Effector memory CD8-positive, alpha-beta T cell (primary cell): ENCODE data around the gene CTAGE9.
A peak's percentile ranks its signal among the peaks of the same experiment; 100 is the strongest.
"Not testable (repeated sequence)": the region's sequence is repeated elsewhere in the genome, so short reads cannot be mapped to it uniquely, and the experiment has no call there.

ENCODE experiments used
- ATAC-seq: fragments of 150-1000 bp; cut with Tn5 transposase; replicated peaks from 2 replicates; pipeline ENCODE4 v1.10.0; 2021; ENCODE audit warnings: mild to moderate bottlenecking, moderate library complexity
- DNase-seq, 3 experiments: peaks; one replicate each; pipeline ENCODE4 v3.0.0; 2021
- H3K27ac Mint-ChIP-seq, 2 donors: one replicate each; pipeline ENCODE4 v1.8.0; 2022; ENCODE audit warnings: mild to moderate bottlenecking in 2 of 2, mixed read lengths in 2 of 2, moderate library complexity in 2 of 2
- H3K27me3 Mint-ChIP-seq, 2 donors: one replicate each; pipeline ENCODE4 v1.8.0; 2022; ENCODE audit warnings: mixed read lengths in 2 of 2
- H3K36me3 Mint-ChIP-seq: one replicate; pipeline ENCODE4 v1.8.0; 2022; ENCODE audit warnings: mild to moderate bottlenecking, moderate library complexity, mixed read lengths; ENCODE audit not compliant: insufficient read depth
- H3K4me1 Mint-ChIP-seq, 2 donors: one replicate each; pipeline ENCODE4 v1.8.0; 2022; ENCODE audit warnings: low read depth in 2 of 2, mixed read lengths in 2 of 2
- H3K4me3 Mint-ChIP-seq, 2 donors: one replicate each; pipeline ENCODE4 v1.8.0; 2022; ENCODE audit warnings: mild to moderate bottlenecking in 2 of 2, mixed read lengths in 2 of 2, moderate library complexity in 2 of 2
- H3K9me3 Mint-ChIP-seq, 2 donors: one replicate each; pipeline ENCODE4 v1.8.0; 2022; ENCODE audit warnings: mixed read lengths in 2 of 2

CTAGE9 gene

GRCh38 chr6:131717836-131718542, 7.2 kb upstream of the CTAGE9 start:
- no peak for DNase-seq
- no peaks in the 10 kb centered on the region for H3K4me1 Mint-ChIP-seq
- H3K36me3 Mint-ChIP-seq = no peaks in the 10 kb centered on the region
- no peak for ATAC-seq
- H3K4me3 Mint-ChIP-seq = no peak overlapping the region
- peaks cover 0 to 4% of the 10 kb centered on the region in 2 donors for H3K27me3 Mint-ChIP-seq
- no peaks in the 10 kb centered on the region for H3K9me3 Mint-ChIP-seq
- no peak overlapping the region for H3K27ac Mint-ChIP-seq

GRCh38 chr6:131715567-131715966, 4.8 kb upstream of the CTAGE9 start:
- not testable (repeated sequence) for ATAC-seq, H3K4me1 Mint-ChIP-seq, H3K9me3 Mint-ChIP-seq, H3K27ac Mint-ChIP-seq, H3K36me3 Mint-ChIP-seq, DNase-seq, H3K4me3 Mint-ChIP-seq, H3K27me3 Mint-ChIP-seq

DNA sequence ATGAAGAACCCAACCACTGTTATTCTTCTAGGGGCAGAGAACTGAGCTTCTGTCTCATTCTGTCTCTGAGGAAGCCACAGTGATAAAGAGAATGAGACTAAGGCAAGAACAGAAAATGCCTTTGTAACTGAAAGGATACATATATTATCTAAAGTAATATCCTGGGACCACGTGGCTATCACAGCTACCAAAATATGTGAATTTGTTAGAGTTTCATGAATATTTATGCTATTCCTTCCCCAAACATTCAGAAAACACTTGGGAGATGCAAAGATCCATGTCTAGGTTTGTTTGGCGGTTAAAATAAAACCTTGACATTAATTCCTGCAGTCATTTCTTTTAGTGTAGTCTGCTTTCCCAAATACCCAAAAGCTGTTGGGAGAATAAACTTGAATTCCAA, 6.9 kb downstream of the CTAGE9 start:
- not testable (repeated sequence) for H3K36me3 Mint-ChIP-seq, H3K9me3 Mint-ChIP-seq, DNase-seq, H3K27me3 Mint-ChIP-seq, H3K27ac Mint-ChIP-seq, H3K4me3 Mint-ChIP-seq, H3K4me1 Mint-ChIP-seq, ATAC-seq

- not testable (repeated sequence) for ATAC-seq, DNase-seq, H3K27me3 Mint-ChIP-seq, H3K9me3 Mint-ChIP-seq, H3K27ac Mint-ChIP-seq, H3K4me3 Mint-ChIP-seq, H3K36me3 Mint-ChIP-seq, H3K4me1 Mint-ChIP-seq
Observed at GRCh38 chr6:131700851-131701250, 10.0 kb downstream of the CTAGE9 start.

GRCh38 chr6:131696956-131697355, 13.9 kb downstream of the CTAGE9 start:
- H3K4me3 Mint-ChIP-seq = no peak overlapping the region
- DNase-seq = no peak
- H3K4me1 Mint-ChIP-seq = no peaks in the 10 kb centered on the region
- ATAC-seq = no peak
- no peaks in the 10 kb centered on the region for H3K27me3 Mint-ChIP-seq
- H3K36me3 Mint-ChIP-seq = no peaks in the 10 kb centered on the region
- no peaks in the 10 kb centered on the region for H3K9me3 Mint-ChIP-seq
- no peak overlapping the region for H3K27ac Mint-ChIP-seq

DNA sequence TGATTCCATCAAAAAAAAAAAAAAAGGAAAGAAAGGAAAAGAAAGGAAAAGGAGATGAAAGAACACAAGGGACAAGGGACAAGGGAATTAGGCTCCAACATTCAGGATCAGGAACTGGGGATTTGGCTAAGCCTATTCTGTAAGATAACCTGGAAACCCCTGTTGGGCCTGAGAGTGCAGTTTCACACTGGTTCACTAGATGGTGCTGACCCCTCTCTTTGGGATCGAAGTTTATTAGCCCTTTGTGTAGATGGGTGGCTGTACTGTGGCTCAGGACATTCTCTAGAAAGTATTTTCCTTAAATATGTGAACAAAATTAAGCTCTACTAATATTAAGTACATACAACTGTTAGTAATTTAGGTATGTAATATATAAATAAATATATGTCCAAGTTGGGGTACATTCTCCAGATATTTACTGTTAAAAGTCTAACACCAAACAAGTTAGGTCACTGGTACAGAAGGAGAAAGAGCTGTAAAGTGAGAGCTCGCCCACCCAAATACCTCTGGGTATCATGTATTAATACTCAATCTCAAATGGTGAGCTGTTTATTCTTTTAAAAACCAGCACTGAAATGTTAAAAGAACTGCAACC, 15.9 kb downstream of the CTAGE9 start:
- DNase-seq (peak; percentile 4 to 13 (median 5)), ATAC-seq (peak; percentile 59)
- Mint-ChIP-seq H3K27me3 (no peaks in the 10 kb centered on the region), H3K36me3 (no peaks in the 10 kb centered on the region), H3K4me3 (no peak overlapping the region), H3K4me1 (no peaks in the 10 kb centered on the region), H3K9me3 (no peaks in the 10 kb centered on the region), H3K27ac (peak overlapping the region in 1 of 2 donors; percentile 25)

- Mint-ChIP-seq H3K27me3 (no peaks in the 10 kb centered on the region), H3K36me3 (no peaks in the 10 kb centered on the region), H3K9me3 (no peaks in the 10 kb centered on the region), H3K4me3 (no peak overlapping the region), H3K4me1 (no peaks in the 10 kb centered on the region), H3K27ac (no peak overlapping the region)
- DNase-seq (no peak), ATAC-seq (no peak)
Observed at GRCh38 chr6:131693384-131693783, 17.4 kb downstream of the CTAGE9 start.

DNA sequence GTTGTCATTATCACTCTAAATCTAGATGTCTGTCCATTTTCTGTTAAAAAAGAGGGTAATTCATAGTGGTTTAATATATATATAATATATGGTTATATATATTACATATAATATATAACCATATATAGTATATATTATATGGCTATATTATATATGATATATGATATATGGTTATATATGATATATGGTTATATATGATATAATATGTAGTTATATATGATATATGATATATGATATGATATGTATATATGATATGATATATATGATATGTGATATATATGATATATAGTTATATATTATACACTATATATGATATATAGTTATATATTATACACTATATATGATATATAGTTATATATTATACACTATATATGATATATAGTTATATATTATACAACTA, 18.2 kb downstream of the CTAGE9 start:
- Mint-ChIP-seq H3K4me3 (no peak overlapping the region), H3K27ac (no peak overlapping the region), H3K36me3 (no peaks in the 10 kb centered on the region), H3K9me3 (no peaks in the 10 kb centered on the region), H3K4me1 (no peaks in the 10 kb centered on the region), H3K27me3 (no peaks in the 10 kb centered on the region)
- no peak for ATAC-seq
- DNase-seq = no peak

GRCh38 chr6:131692031-131692430, 18.8 kb downstream of the CTAGE9 start:
- no peaks in the 10 kb centered on the region for H3K9me3 Mint-ChIP-seq
- ATAC-seq (no peak), DNase-seq (no peak)
- H3K36me3 Mint-ChIP-seq = no peaks in the 10 kb centered on the region
- H3K4me3 Mint-ChIP-seq = no peak overlapping the region
- no peaks in the 10 kb centered on the region for H3K27me3 Mint-ChIP-seq
- no peaks in the 10 kb centered on the region for H3K4me1 Mint-ChIP-seq
- no peak overlapping the region for H3K27ac Mint-ChIP-seq

DNA sequence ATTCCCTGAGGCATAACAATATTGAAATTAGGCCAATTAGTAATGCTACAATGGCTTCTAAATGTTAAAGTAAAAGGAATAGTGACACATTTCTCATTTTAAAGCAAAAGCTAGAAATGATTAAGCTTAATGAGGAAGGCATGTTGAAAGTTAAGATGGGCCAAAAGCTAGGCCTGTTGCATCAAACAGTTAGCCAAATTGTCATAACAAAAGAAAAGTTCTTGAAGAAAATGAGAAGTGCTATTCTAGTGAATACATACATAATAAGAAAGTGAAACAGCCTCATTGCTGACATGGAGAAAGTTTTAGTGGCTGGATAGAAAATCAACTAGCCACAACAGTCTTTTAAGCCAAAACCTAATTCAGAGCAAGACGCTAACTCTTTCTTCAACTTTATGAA, 22.5 kb downstream of the CTAGE9 start:
- Mint-ChIP-seq H3K27ac (no peak overlapping the region), H3K9me3 (no peaks in the 10 kb centered on the region), H3K4me3 (no peak overlapping the region), H3K27me3 (no peaks in the 10 kb centered on the region), H3K36me3 (no peaks in the 10 kb centered on the region), H3K4me1 (no peaks in the 10 kb centered on the region)
- no peak for DNase-seq
- no peak for ATAC-seq

GRCh38 chr6:131687022-131687421, 23.8 kb downstream of the CTAGE9 start:
- ATAC-seq (no peak), DNase-seq (no peak)
- Mint-ChIP-seq H3K27me3 (no peaks in the 10 kb centered on the region), H3K4me1 (no peaks in the 10 kb centered on the region), H3K27ac (no peak overlapping the region), H3K9me3 (no peaks in the 10 kb centered on the region), H3K4me3 (no peak overlapping the region), H3K36me3 (no peaks in the 10 kb centered on the region)

- H3K9me3 Mint-ChIP-seq = no peaks in the 10 kb centered on the region
- DNase-seq (no peak), ATAC-seq (no peak)
- H3K4me3 Mint-ChIP-seq = no peak overlapping the region
- H3K27me3 Mint-ChIP-seq = no peaks in the 10 kb centered on the region
- H3K4me1 Mint-ChIP-seq = no peaks in the 10 kb centered on the region
- H3K27ac Mint-ChIP-seq = no peak overlapping the region
- H3K36me3 Mint-ChIP-seq = no peaks in the 10 kb centered on the region
Observed at GRCh38 chr6:131685266-131685780, 25.5 kb downstream of the CTAGE9 start.

DNA sequence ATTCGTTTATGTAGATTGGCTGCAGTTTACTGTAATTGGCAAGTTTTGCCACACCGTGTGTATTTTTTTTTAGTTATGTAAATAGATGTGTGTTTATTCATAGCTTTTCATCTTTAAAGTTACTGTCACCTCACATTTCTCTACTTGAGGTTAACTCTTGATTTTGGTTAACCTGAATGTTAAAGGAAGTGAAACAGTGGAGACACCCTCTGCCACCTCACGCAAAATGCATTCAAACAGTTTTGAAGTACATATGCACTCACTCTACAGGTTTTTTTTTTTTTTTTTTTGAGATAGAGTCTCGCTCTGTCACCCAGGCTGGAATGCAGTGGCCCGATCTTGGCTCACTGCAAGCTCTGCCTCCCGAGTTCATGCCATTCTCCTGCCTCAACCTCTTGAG, 27.3 kb downstream of the CTAGE9 start:
- H3K4me3 Mint-ChIP-seq = no peak overlapping the region
- H3K27me3 Mint-ChIP-seq = no peaks in the 10 kb centered on the region
- no peaks in the 10 kb centered on the region for H3K4me1 Mint-ChIP-seq
- no peaks in the 10 kb centered on the region for H3K9me3 Mint-ChIP-seq
- H3K27ac Mint-ChIP-seq = no peak overlapping the region
- DNase-seq (no peak), ATAC-seq (peak; percentile 22)
- no peaks in the 10 kb centered on the region for H3K36me3 Mint-ChIP-seq

DNA sequence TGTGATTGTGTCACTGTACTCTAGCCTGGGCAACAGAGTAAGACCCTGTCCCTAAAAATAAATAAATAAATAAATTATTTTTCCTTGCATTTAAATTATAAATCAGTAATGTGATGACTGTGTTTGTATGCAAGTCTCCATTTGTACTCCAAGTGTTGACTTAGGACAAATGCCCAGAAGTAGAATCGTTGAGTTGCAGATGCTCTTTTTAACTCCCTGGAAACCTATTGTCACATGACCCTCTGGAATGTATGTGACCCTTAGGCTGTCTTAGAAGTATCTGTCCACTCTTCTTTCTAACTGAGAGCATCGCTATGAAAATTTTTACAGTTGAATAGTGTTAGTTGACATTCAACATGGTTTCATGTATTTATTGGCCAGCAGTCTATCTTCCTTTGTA, 28.4 kb downstream of the CTAGE9 start:
- Mint-ChIP-seq H3K4me1 (no peaks in the 10 kb centered on the region), H3K36me3 (no peaks in the 10 kb centered on the region), H3K9me3 (no peaks in the 10 kb centered on the region), H3K27ac (no peak overlapping the region), H3K27me3 (no peaks in the 10 kb centered on the region), H3K4me3 (no peak overlapping the region)
- DNase-seq (no peak), ATAC-seq (no peak)
